Astrocyte of the spinal cord (primary cell): Measurements from ENCODE around the gene INPP5E.

Experiments used
- DNase-seq: peaks from one replicate; pipeline ENCODE4 v3.0.0; 2011; ENCODE audit warnings: low read depth, low spot score
- H3K4me3 ChIP-seq: 2 replicates; pipeline ENCODE4 v1.5.1; 2011; ENCODE audit warnings: low read depth, mild to moderate bottlenecking, low read length, moderate library complexity
- in situ Hi-C: cut with HindIII; loops from 2 replicates; pipeline ENCODE4 v1.10.0; 2017; ENCODE audit warnings: low sequenced_read_pairs
- TF ChIP-seq, protein P1 (sequence below): IDR thresholded peaks from 2 replicates; pipeline ENCODE4 v1.5.1; 2012; ENCODE audit warnings: low read depth, mild to moderate bottlenecking, low read length, inconsistent platforms

The INPP5E gene

DNA sequence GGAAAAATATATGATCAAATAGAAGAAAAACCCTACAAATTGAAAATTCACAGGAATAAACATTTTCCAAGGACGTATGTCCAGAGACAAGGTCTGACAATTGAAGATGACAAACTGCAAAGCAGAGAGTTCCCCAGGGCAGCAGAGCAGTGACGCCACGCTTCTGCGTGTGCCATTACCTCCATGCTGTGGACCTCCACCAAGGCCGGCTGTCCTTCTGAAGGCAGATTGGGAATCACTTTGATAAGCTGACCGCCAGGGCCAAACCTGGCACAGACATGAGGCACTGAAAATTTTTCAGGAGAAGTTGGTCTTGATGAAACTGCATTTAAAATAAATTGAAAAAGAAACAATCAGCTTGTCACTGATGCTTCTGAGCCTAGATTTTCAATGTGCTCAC lies 24.6 kb upstream of the INPP5E start:
- in situ Hi-C loops = no loop called here
- DNase-seq = no peak
- H3K4me3 ChIP-seq = no peak overlapping the region
- TF ChIP-seq, protein P1, sequence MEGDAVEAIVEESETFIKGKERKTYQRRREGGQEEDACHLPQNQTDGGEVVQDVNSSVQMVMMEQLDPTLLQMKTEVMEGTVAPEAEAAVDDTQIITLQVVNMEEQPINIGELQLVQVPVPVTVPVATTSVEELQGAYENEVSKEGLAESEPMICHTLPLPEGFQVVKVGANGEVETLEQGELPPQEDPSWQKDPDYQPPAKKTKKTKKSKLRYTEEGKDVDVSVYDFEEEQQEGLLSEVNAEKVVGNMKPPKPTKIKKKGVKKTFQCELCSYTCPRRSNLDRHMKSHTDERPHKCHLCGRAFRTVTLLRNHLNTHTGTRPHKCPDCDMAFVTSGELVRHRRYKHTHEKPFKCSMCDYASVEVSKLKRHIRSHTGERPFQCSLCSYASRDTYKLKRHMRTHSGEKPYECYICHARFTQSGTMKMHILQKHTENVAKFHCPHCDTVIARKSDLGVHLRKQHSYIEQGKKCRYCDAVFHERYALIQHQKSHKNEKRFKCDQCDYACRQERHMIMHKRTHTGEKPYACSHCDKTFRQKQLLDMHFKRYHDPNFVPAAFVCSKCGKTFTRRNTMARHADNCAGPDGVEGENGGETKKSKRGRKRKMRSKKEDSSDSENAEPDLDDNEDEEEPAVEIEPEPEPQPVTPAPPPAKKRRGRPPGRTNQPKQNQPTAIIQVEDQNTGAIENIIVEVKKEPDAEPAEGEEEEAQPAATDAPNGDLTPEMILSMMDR = no peak

DNA sequence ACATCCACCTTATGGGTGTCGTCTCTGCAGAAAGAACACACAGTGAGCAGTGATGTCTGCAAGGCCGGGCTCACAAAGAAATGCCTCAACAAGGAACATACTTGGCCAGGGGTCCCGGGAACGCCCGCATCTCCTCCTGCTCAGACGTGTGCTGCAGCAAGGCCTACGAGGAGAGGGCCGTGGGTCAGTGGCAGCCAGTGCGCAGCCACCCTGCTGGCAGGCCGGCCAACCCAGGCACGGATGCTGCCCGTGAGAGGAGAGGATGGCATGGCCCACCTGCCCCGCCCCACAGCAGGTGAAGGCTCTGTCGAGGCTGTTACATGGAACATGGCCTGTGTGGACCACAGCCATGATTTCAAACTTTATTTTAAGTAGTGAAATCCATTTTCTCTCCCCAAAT lies 23.9 kb upstream of the INPP5E start:
- TF ChIP-seq, protein P1 = no peak
- no peak for DNase-seq
- in situ Hi-C loops = no loop called here
- no peak overlapping the region for H3K4me3 ChIP-seq

DNA sequence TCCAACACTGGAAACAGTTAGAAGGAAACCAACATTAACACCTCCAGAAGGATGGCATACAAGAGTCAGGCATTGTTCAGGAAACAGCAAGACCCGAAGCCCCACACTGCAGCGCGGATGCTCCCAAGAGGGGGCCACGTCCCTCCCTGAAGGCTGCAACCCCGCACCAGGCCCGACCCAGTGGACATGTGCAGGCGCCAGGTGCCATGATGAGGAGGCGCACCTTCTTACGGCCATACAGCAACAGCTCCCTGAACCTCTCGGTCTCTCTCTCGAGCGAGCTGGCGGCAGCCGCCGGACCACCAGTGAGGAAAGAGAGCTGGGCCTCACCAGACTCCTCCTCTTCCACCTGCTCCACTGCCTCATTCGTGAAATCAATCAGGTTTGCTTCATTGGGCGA lies 23.0 kb upstream of the INPP5E start:
- in situ Hi-C loops = no loop called here
- H3K4me3 ChIP-seq = no peak overlapping the region
- TF ChIP-seq, protein P1 = no peak
- DNase-seq = no peak

DNA sequence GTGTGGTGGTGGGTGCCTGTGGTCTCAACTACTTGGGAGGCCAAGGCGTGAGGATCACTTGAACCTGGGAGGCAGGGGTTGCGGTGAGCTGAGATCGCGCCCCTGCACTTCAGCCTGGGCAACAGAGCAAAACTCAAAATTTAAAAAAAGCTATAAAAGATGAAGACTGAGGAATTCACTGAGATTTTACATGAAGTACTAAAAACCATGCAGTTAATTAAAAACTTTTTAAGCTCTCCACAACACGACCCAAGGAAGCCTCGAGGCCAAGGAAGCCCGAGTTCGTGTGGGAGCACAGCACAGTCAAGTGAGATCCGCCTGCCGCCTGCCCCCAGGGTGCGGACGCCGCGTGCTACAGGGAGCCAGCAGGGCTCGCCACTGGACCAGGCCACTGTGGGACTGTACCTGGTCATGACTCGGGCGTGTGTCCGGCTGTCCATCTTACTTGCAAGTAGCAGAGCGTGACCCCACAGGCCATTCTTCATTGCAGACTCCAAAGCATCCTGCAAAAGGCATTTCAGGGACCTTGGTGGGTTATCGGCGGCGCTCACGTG lies 21.2 kb upstream of the INPP5E start:
- in situ Hi-C loops = no loop called here
- DNase-seq = no peak
- H3K4me3 ChIP-seq = no peak overlapping the region
- TF ChIP-seq, protein P1 = no peak

DNA sequence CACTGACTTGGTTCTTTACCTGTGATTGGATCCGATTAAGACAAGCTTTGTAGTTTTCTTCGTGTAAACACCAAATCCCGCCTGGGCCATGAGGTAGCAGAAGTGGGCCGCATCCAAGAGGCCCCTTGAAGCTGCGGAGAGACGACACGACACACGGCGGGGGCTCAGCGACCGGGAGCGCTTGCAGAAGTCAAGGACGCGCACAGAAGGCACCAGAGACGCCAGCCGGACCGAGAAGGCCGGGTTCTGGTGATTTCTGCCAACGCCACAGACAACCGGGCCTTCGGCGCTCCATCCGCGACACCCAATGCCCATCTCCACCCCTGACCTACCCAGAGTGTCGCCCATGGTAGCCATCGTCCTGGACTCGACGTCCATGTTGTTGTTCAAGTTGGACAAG lies 19.8 kb upstream of the INPP5E start:
- no peak overlapping the region for H3K4me3 ChIP-seq
- no peak for DNase-seq
- in situ Hi-C loops = no loop called here
- TF ChIP-seq, protein P1 = no peak

DNA sequence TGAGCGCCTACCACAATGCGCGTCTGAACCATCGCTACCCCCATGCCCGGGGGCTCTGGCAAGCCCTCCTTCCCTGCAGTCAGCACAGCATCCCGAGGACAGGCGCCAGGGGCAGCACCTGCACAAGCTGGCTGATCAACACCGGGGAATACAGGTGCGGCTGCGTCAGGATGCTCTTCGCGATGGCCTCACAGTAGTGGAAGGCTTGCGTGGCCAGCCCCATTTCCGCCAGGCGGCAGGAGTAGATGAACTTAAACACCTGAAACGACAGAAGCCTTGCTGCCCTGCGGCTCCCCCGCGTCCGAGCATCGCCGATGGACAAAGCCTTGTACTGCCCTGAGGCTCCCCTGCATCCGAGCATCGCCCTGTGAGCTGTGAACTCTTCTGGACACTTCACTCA lies 17.7 kb upstream of the INPP5E start:
- DNase-seq = no peak
- in situ Hi-C loops = no loop called here
- TF ChIP-seq, protein P1 = no peak
- H3K4me3 ChIP-seq = no peak overlapping the region

DNA sequence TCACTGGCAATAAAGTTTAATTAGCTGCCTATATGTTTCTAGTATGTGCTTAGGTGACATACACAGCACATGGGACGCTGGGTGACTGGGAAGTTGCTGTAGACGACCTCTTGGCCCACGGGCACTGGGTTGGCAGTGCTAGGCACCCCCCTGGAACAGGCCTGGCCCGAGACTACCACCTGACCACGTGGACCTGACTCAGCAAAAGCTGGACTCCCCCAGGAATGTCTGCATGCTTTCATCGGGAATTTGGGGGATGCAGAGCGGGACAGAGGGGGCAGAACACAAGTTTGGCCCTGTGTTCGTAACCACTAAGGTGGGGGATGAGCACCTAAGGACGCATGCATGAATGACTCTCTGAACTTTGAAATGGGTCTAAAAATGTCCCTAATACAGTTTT lies 16.6 kb upstream of the INPP5E start:
- H3K4me3 ChIP-seq = no peak overlapping the region
- TF ChIP-seq, protein P1 = no peak
- in situ Hi-C loops = no loop called here
- no peak for DNase-seq
